H1 (cell line): ENCODE results near the gene PWP1. TPM values are rescaled to one million over a fixed set of nuclear protein-coding genes. Genes with fewer than 3 reads are reported as not detected.

Experiments
- CTCF ChIA-PET: fragments of 300-600 bp; sonication (Branson Sonifier 250); formaldehyde crosslinking; loops from one replicate; lab custom pipeline; 2021; ENCODE audit not compliant: partially characterized antibody; lab: Charles Lee
- POLR2A ChIA-PET: fragments of 300-600 bp; sonication (Branson Sonifier 250); formaldehyde crosslinking; loops from one replicate; lab custom pipeline; 2021; ENCODE audit warnings: inconsistent platforms; ENCODE audit not compliant: partially characterized antibody; lab: Charles Lee
- DNase-seq, 2 experiments: peaks; one replicate each; pipeline versions ENCODE4 v3.0.0 to v3.0.0-alpha.2; 2010 to 2022; ENCODE audit warnings: low spot score in 2 of 2, low read depth in 1 of 2, mixed read lengths in 1 of 2
- FAIRE-seq: peaks from 2 replicates; lab custom pipeline; 2011; peaks lifted over from hg19 to GRCh38; lab: Jason Lieb, UNC
- H2AFZ ChIP-seq: 2 replicates; pipeline ENCODE4 v1.8.1; 2012; ENCODE audit warnings: low read length, inconsistent platforms
- H2AK5ac ChIP-seq: 2 replicates; pipeline ENCODE4 v1.6.1; 2013; ENCODE audit warnings: low read depth, low read length
- H2BK120ac ChIP-seq: replicated peaks from 2 replicates; pipeline ENCODE3; 2013; ENCODE audit warnings: low read depth, low read length, inconsistent platforms
- H2BK12ac ChIP-seq: 2 replicates; pipeline ENCODE4 v1.6.1; 2013; ENCODE audit warnings: low read depth, low read length
- H2BK15ac ChIP-seq: 2 replicates; pipeline ENCODE4 v1.6.1; 2013; ENCODE audit warnings: low read length
- H2BK20ac ChIP-seq: 2 replicates; pipeline ENCODE4 v1.6.1; 2013; ENCODE audit warnings: low read length
- H2BK5ac ChIP-seq: 2 replicates; pipeline ENCODE4 v1.6.1; 2013; ENCODE audit warnings: low read depth, low read length
- H3K14ac ChIP-seq: 2 replicates; pipeline ENCODE4 v1.6.1; 2013; ENCODE audit warnings: inconsistent platforms; ENCODE audit not compliant: insufficient read length
- H3K18ac ChIP-seq: 2 replicates; pipeline ENCODE4 v1.6.1; 2013; ENCODE audit warnings: low read length; ENCODE audit errors: extremely low read depth
- H3K23ac ChIP-seq: 2 replicates; pipeline ENCODE4 v1.6.1; 2013; ENCODE audit warnings: inconsistent platforms; ENCODE audit not compliant: insufficient read length
- H3K23me2 ChIP-seq: 2 replicates; pipeline ENCODE4 v1.6.1; 2013; ENCODE audit warnings: low read depth, low read length
- H3K27ac ChIP-seq: 2 replicates; pipeline ENCODE4 v1.6.1; 2011; ENCODE audit warnings: low read depth, low read length, inconsistent platforms
- H3K27me3 ChIP-seq, 4 experiments: replicated peaks in 1 of 4; 1 replicate in 1 of 4; 2 replicates in 3 of 4; pipeline versions ENCODE4 v1.6.1 to v1.8.1; 2011 to 2013; ENCODE audit warnings: low read length in 3 of 4, mild to moderate bottlenecking in 3 of 4, inconsistent platforms in 2 of 4, mixed read lengths in 2 of 4, moderate library complexity in 1 of 4; ENCODE audit not compliant: control insufficient read depth in 3 of 4, insufficient read depth in 3 of 4; ENCODE audit errors: extremely low read depth in 1 of 4
- H3K36me3 ChIP-seq, 4 experiments: 2 replicates each; pipeline versions ENCODE4 v1.6.1 to v1.8.1; 2011 to 2013; ENCODE audit warnings: mild to moderate bottlenecking in 4 of 4, low read length in 3 of 4, moderate library complexity in 2 of 4, control low read depth in 1 of 4, inconsistent platforms in 1 of 4; ENCODE audit not compliant: insufficient read depth in 4 of 4, control insufficient read depth in 2 of 4
- H3K4ac ChIP-seq: replicated peaks from 2 replicates; pipeline ENCODE3; 2013; ENCODE audit warnings: low read length, low read depth, mixed read lengths, inconsistent platforms; ENCODE audit not compliant: insufficient read length
- H3K4me1 ChIP-seq, 4 experiments: replicated peaks in 1 of 4; 1 replicate in 1 of 4; 2 replicates in 3 of 4; pipeline versions ENCODE4 v1.6.1 to v1.8.1; 2011 to 2013; ENCODE audit warnings: low read length in 3 of 4, inconsistent platforms in 2 of 4, mixed read lengths in 1 of 4; ENCODE audit not compliant: insufficient read depth in 4 of 4, control insufficient read depth in 3 of 4
- H3K4me2 ChIP-seq, 2 experiments: 2 replicates each; pipeline versions ENCODE4 v1.6.1 to v1.8.1; 2011 to 2013; ENCODE audit warnings: low read depth in 2 of 2, low read length in 2 of 2, control low read depth in 1 of 2, inconsistent platforms in 1 of 2, mild to moderate bottlenecking in 1 of 2; ENCODE audit not compliant: insufficient read depth in 1 of 2
- H3K4me3 ChIP-seq, 4 experiments: fragments of 200-600, 300-600 bp in 1 of 4; sonication (generic), shearing (Covaris generic), sonication (Bioruptor Twin) in 1 of 4; 2 replicates each; pipeline versions ENCODE4 v1.5.1 to v1.8.1; 2011 to 2016; ENCODE audit warnings: low read length in 4 of 4, low read depth in 3 of 4, control low read depth in 2 of 4, inconsistent platforms in 2 of 4, mild to moderate bottlenecking in 2 of 4, mixed read lengths in 1 of 4, moderate library complexity in 1 of 4; ENCODE audit not compliant: insufficient read depth in 2 of 4; ENCODE audit errors: extremely low read depth in 1 of 4
- H3K56ac ChIP-seq: replicated peaks from 2 replicates; pipeline ENCODE3; 2013; ENCODE audit warnings: low read depth, mild to moderate bottlenecking, mixed read lengths, low read length, inconsistent platforms; ENCODE audit not compliant: insufficient read length
- H3K79me1 ChIP-seq: 2 replicates; pipeline ENCODE4 v1.6.1; 2013; ENCODE audit warnings: low read depth, low read length, control low read depth
- H3K79me2 ChIP-seq, 2 experiments: 2 replicates each; pipeline versions ENCODE4 v1.6.1 to v1.8.1; 2012 to 2013; ENCODE audit warnings: low read length in 2 of 2, mild to moderate bottlenecking in 2 of 2, inconsistent platforms in 1 of 2; ENCODE audit not compliant: insufficient read depth in 2 of 2, control insufficient read depth in 1 of 2
- H3K9ac ChIP-seq, 4 experiments: replicated peaks in 1 of 4; 1 replicate in 1 of 4; 2 replicates in 3 of 4; pipeline versions ENCODE4 v1.6.1 to v1.8.1; 2011 to 2013; ENCODE audit warnings: low read depth in 3 of 4, low read length in 3 of 4, control low read depth in 2 of 4, mild to moderate bottlenecking in 2 of 4, moderate library complexity in 2 of 4, inconsistent platforms in 1 of 4; ENCODE audit errors: extremely low read depth in 1 of 4
- H3K9me3 ChIP-seq, 2 experiments: 2 replicates each; pipeline versions ENCODE4 v1.6.1 to v1.8.1; 2012 to 2013; ENCODE audit warnings: mild to moderate bottlenecking in 2 of 2, moderate library complexity in 2 of 2, control low read depth in 1 of 2, inconsistent platforms in 1 of 2, low read depth in 1 of 2, low read length in 1 of 2, mixed read lengths in 1 of 2; ENCODE audit not compliant: insufficient read depth in 2 of 2
- H4K20me1 ChIP-seq, 2 experiments: replicated peaks in 1 of 2; 2 replicates each; pipeline versions ENCODE3 to v1.8.1; 2011 to 2013; ENCODE audit warnings: inconsistent platforms in 2 of 2, low read length in 2 of 2, mild to moderate bottlenecking in 1 of 2; ENCODE audit not compliant: insufficient read depth in 2 of 2, control insufficient read depth in 1 of 2
- H4K5ac ChIP-seq: 2 replicates; pipeline ENCODE4 v1.6.1; 2013; ENCODE audit warnings: low read length, low read depth, mixed read lengths, inconsistent platforms; ENCODE audit not compliant: insufficient read length
- H4K8ac ChIP-seq: 2 replicates; pipeline ENCODE4 v1.8.0; 2013; ENCODE audit warnings: mild to moderate bottlenecking, moderate library complexity, low read length, inconsistent platforms; ENCODE audit not compliant: insufficient read depth; ENCODE audit errors: extremely low read depth
- H4K91ac ChIP-seq: replicated peaks from 2 replicates; pipeline ENCODE3; 2013; ENCODE audit warnings: low read length, mixed read lengths, inconsistent platforms; ENCODE audit not compliant: insufficient read length
- KDM1A ChIP-seq: fragments of 200-600, 300-600 bp; sonication (generic); IDR thresholded peaks from 2 replicates; pipeline ENCODE4 v1.7.1; 2016; ENCODE audit warnings: mild to moderate bottlenecking, low read length, borderline replicate concordance
- SIRT6 ChIP-seq: IDR thresholded peaks from one replicate; pipeline ENCODE4 v1.7.1; 2012; ENCODE audit warnings: low read length, inconsistent platforms
- WGBS, 2 experiments: shearing (Covaris generic) in 1 of 2; methylation state at CpG; one replicate each; pipeline versions ENCODE4 v1.1.6 to v1.1.7; 2013 to 2015; ENCODE audit warnings: low lambda C conversion rate in 2 of 2, mixed read lengths in 2 of 2, inconsistent platforms in 1 of 2, low coverage in 1 of 2, missing lambda C conversion rate in 1 of 2; ENCODE audit not compliant: insufficient replicate concordance in 2 of 2, insufficient coverage in 1 of 2, insufficient read length in 1 of 2; ENCODE audit errors: extremely low coverage in 1 of 2, missing lambda C conversion rate in 1 of 2; 5-methylcytosine and 5-hydroxymethylcytosine counted together
- polyA plus RNA-seq, 7 experiments: library from polyadenylated mRNA; depleted of rRNA in 3 of 7; stranded (reverse) in 5 of 7; unstranded in 2 of 7; fragments of >200 nt in 5 of 7; fragments of 200-250 nt in 2 of 7; gene quantifications; 1 replicate in 5 of 7; 2 replicates in 1 of 7; 4 replicates in 1 of 7; pipeline versions ENCODE4 v1.2.1 to v1.2.3, GENCODE V29; 2011 to 2013; ENCODE audit warnings: missing spikeins in 2 of 7, mixed read lengths in 2 of 7
- total RNA-seq: library from RNA; stranded (reverse); fragmentation: NEBNext Ultra II Directional; extraction: Animal tissue kit (Norgen Biotek cat#: 25700); gene quantifications from 2 replicates; pipeline ENCODE4 v1.2.1, GENCODE V29; 2021

PWP1 gene
- total and polyA plus RNA-seq, 2 of the 8 experiments (the other 6 are each of a cell fraction or from before 2014, with no cell fraction given): 57.8 to 78.5 TPM

DNA sequence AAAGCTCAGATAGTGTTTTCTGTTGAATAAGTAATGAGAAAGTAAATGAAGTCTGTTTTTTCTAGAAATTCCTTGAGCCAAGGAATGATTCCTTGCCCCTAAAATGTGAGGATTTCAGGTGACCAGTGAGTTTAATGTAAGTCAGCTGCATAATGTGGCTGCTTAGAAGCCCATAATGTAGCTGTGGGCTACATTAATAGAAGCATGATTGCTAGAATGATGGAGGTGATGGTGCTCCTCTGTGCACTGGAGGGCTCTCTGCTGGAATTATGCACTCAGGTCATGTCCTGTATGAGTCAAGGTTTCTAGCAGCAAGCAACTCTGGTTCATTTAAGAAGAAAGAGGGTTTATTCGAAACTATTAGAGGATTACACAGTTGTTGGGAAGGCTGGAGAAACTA is 19.6 kb upstream of the PWP1 start:
- Histone ChIP-seq H3K23me2 (no peaks in the 10 kb centered on the region), H2BK15ac (no peak overlapping the region), H2BK120ac (no peak overlapping the region), H3K23ac (no peak overlapping the region), H3K18ac (no peak overlapping the region), H3K79me1 (no peaks in the 10 kb centered on the region), H3K27ac (no peak overlapping the region), H3K4me1 (peaks cover 0 to 12% (median 8%) of the 10 kb centered on the region in 4 experiments; a peak in 5 of 7 replicates), H4K5ac (no peak overlapping the region), H4K8ac (no peak overlapping the region), H3K79me2 (no peaks in the 10 kb centered on the region), H3K14ac (no peak overlapping the region), H4K91ac (no peak overlapping the region), H2AFZ (no peak overlapping the region), H2AK5ac (no peak overlapping the region), H2BK12ac (no peak overlapping the region), H4K20me1 (no peaks in the 10 kb centered on the region), H2BK20ac (no peak overlapping the region), H3K9me3 (no peaks in the 10 kb centered on the region), H3K4ac (no peak overlapping the region), H3K4me3 (no peak overlapping the region), H3K27me3 (no peaks in the 10 kb centered on the region; a peak in 1 of 7 replicates), H3K36me3 (no peaks in the 10 kb centered on the region), H3K56ac (no peak overlapping the region), H3K4me2 (no peak overlapping the region), H2BK5ac (no peak overlapping the region), H3K9ac (no peak overlapping the region)
- ChIA-PET POLR2A (interaction anchor here (0.8 to 1.0 kb wide), 2 partner anchors 14 to 20 kb away, joined by 3 read pairs; no protein-coding TSS in a partner anchor), CTCF (no interaction called here)
- WGBS, 2 experiments: 80% methylated on average over 1 of the region's 1 CpG; no CpG with 5 or more reads in 1 of the 2 experiments
- TF ChIP-seq KDM1A: peak; percentile 37; the same call in 1 of the 2 replicates
- no peak for TF ChIP-seq SIRT6
- no peak for DNase-seq
- no peak for FAIRE-seq
